OCI-LY3 (cell line): ENCODE data around the gene STK4.

Source experiments
- CTCF ChIP-seq: fragments of 200-600, 300-600 bp; sonication (generic); IDR thresholded peaks from 2 replicates; pipeline ENCODE4 v1.5.1; 2014; ENCODE audit warnings: antibody characterized with exemption, low read length, low read depth
- EZH2phosphoT487 ChIP-seq: fragments of 200-600 bp; shearing (Covaris generic); IDR thresholded peaks from 2 replicates; pipeline ENCODE4 v1.6.1; 2018; ENCODE audit warnings: antibody characterized with exemption, mixed run types, low read depth

GRCh38 chr20:45111285-45111684 is 145.0 kb downstream of the STK4 start:
- TF ChIP-seq CTCF, result no peak
- TF ChIP-seq EZH2phosphoT487, result no peak
